HCT116 (cell line): Measurements from ENCODE around the gene GMIP. TPM values are rescaled to one million over a fixed set of nuclear protein-coding genes. Genes with fewer than 3 reads are reported as not detected.

Experiments
- ATAC-seq: fragments of 200-7000 bp; cut with Tn5 transposase; 2 replicates; pipeline ENCODE4 v1.9.1; 2020; ENCODE audit warnings: mild to moderate bottlenecking, moderate library complexity
- BruUV-seq: library from RNA; stranded (reverse); fragments of 400-500 nt; replicated peaks from 2 replicates; lab custom pipeline; 2021; lab: Mats Ljungman, UMichigan
- CTCF ChIA-PET: fragments of 300-600 bp; sonication (Branson Sonifier 250); formaldehyde crosslinking; loops from one replicate; lab custom pipeline; 2021; ENCODE audit warnings: antibody characterized with exemption; lab: Charles Lee
- POLR2A ChIA-PET: fragments of 300-600, 350-600 bp; sonication (Branson Sonifier 250); formaldehyde crosslinking; loops from one replicate; lab custom pipeline; 2021; ENCODE audit warnings: antibody characterized with exemption; lab: Charles Lee
- RAD21 ChIA-PET, 2 experiments: fragments of 300-600 bp; sonication (Branson Sonifier 250); formaldehyde crosslinking; loops; one replicate each; lab custom pipeline; 2023; ENCODE audit warnings: low total read pairs in 2 of 2; ENCODE audit not compliant: uncharacterized antibody in 2 of 2, unreplicated experiment in 2 of 2, low non-redundant PET in 1 of 2; lab: Charles Lee
- DNase-seq: peaks from one replicate; pipeline ENCODE4 v3.0.0-alpha.2; 2010; ENCODE audit warnings: low read depth, low spot score
- H2AFZ ChIP-seq: fragments of 200-600 bp; shearing (Covaris generic), sonication (generic); 2 replicates; pipeline ENCODE4 v1.6.1; 2017; ENCODE audit warnings: low read depth, mixed run types, mixed read lengths, antibody characterized with exemption, low read length; ENCODE audit not compliant: poor library complexity, severe bottlenecking
- H3K27ac ChIP-seq: 2 replicates; pipeline ENCODE4 v1.5.1; 2012; ENCODE audit warnings: low read depth, low read length
- H3K27me3 ChIP-seq: fragments of 200-600 bp; sonication (generic); 2 replicates; pipeline ENCODE4 v1.6.1; 2016; ENCODE audit warnings: mixed run types, low read length, mixed read lengths; ENCODE audit not compliant: insufficient read depth
- H3K36me3 ChIP-seq, 2 experiments: fragments of 200-500 bp in 1 of 2; fragments of 200-600 bp in 1 of 2; sonication (Bioruptor generic) in 1 of 2; sonication (generic) in 1 of 2; 2 replicates each; pipeline versions ENCODE4 v1.5.1 to v1.6.1; 2014 to 2016; ENCODE audit warnings: low read length in 2 of 2, inconsistent platforms in 1 of 2, mixed read lengths in 1 of 2, mixed run types in 1 of 2; ENCODE audit not compliant: insufficient read depth in 2 of 2, control insufficient read depth in 1 of 2
- H3K4me1 ChIP-seq, 2 experiments: fragments of 200-600 bp in 1 of 2; sonication (generic) in 1 of 2; 2 replicates each; pipeline versions ENCODE4 v1.5.1 to v1.6.1; 2012 to 2017; ENCODE audit warnings: low read length in 2 of 2, inconsistent platforms in 1 of 2, mild to moderate bottlenecking in 1 of 2, mixed read lengths in 1 of 2, mixed run types in 1 of 2, moderate library complexity in 1 of 2; ENCODE audit not compliant: insufficient read depth in 2 of 2, control insufficient read depth in 1 of 2
- H3K4me2 ChIP-seq: fragments of 200-600 bp; sonication (generic); 2 replicates; pipeline ENCODE4 v1.6.1; 2017; ENCODE audit warnings: mixed run types, low read length, mixed read lengths
- H3K4me3 ChIP-seq, 2 experiments: fragments of 200-600 bp in 1 of 2; sonication (generic) in 1 of 2; replicated peaks in 1 of 2; 2 replicates each; pipeline ENCODE4 v1.5.1; 2011 to 2016; ENCODE audit warnings: low read length in 2 of 2, control low read depth in 1 of 2, low read depth in 1 of 2, mild to moderate bottlenecking in 1 of 2, mixed read lengths in 1 of 2, mixed run types in 1 of 2
- H3K79me2 ChIP-seq: fragments of 200-600 bp; sonication (generic); 2 replicates; pipeline ENCODE4 v1.6.1; 2017; ENCODE audit warnings: mild to moderate bottlenecking, mixed run types, low read length, moderate library complexity, mixed read lengths; ENCODE audit not compliant: insufficient read depth
- H3K9ac ChIP-seq: fragments of 200-600 bp; sonication (generic); 2 replicates; pipeline ENCODE4 v1.6.1; 2016; ENCODE audit warnings: low read length, mixed read lengths
- H3K9me2 ChIP-seq: fragments of 200-600 bp; sonication (generic), shearing (Covaris generic); 2 replicates; pipeline ENCODE4 v1.6.1; 2017; ENCODE audit warnings: mixed run types, mild to moderate bottlenecking, moderate library complexity; ENCODE audit not compliant: insufficient read depth
- H3K9me3 ChIP-seq, 2 experiments: fragments of 200-500 bp in 1 of 2; fragments of 200-600 bp in 1 of 2; sonication (Bioruptor generic) in 1 of 2; sonication (generic) in 1 of 2; 2 replicates each; pipeline ENCODE4 v1.6.1; 2014 to 2017; ENCODE audit warnings: low read length in 2 of 2, mixed read lengths in 2 of 2, inconsistent platforms in 1 of 2, low read depth in 1 of 2, mild to moderate bottlenecking in 1 of 2, mixed run types in 1 of 2, moderate library complexity in 1 of 2; ENCODE audit not compliant: control insufficient read depth in 1 of 2, insufficient read depth in 1 of 2
- H4K20me1 ChIP-seq: fragments of 200-600 bp; sonication (generic), shearing (Covaris generic); 2 replicates; pipeline ENCODE4 v1.6.1; 2017; ENCODE audit warnings: mixed run types, mild to moderate bottlenecking, moderate library complexity; ENCODE audit not compliant: insufficient read depth
- CBX3 ChIP-seq: IDR thresholded peaks from 2 replicates; pipeline ENCODE4 v1.6.1; 2012; ENCODE audit warnings: low read depth
- CEBPB ChIP-seq: IDR thresholded peaks from 2 replicates; pipeline ENCODE4 v1.6.1; 2012; ENCODE audit warnings: low read depth
- EZH2 ChIP-seq: fragments of 200-600 bp; sonication (generic); IDR thresholded peaks from 2 replicates; pipeline ENCODE4 v1.6.1; 2017; ENCODE audit warnings: antibody characterized with exemption, mixed run types
- EZH2phosphoT487 ChIP-seq: fragments of 200-600 bp; IDR thresholded peaks from 2 replicates; pipeline ENCODE4 v1.6.1; 2018; ENCODE audit warnings: antibody characterized with exemption, borderline replicate concordance
- JUND ChIP-seq: IDR thresholded peaks from 2 replicates; pipeline ENCODE4 v1.6.1; 2012
- POLR2AphosphoS5 ChIP-seq: IDR thresholded peaks from 2 replicates; pipeline ENCODE4 v1.6.1; 2011; ENCODE audit warnings: mild to moderate bottlenecking, low read depth, low read length, moderate library complexity
- SP1 ChIP-seq: IDR thresholded peaks from 2 replicates; pipeline ENCODE4 v1.6.1; 2012; ENCODE audit warnings: low read depth
- TCF7L2 ChIP-seq: IDR thresholded peaks from 2 replicates; pipeline ENCODE4 v1.7.0; 2011; ENCODE audit warnings: borderline replicate concordance, inconsistent platforms; ENCODE audit not compliant: insufficient read depth, insufficient read length; ENCODE audit errors: extremely low read depth
- YY1 ChIP-seq: IDR thresholded peaks from 2 replicates; pipeline ENCODE4 v1.6.1; 2011; ENCODE audit warnings: low read length, low read depth, moderate library complexity, mild to moderate bottlenecking; ENCODE audit not compliant: insufficient replicate concordance; ENCODE audit errors: extremely low read depth
- ZNF274 ChIP-seq: fragments of 200-500 bp; sonication (Bioruptor generic); IDR thresholded peaks from 2 replicates; pipeline ENCODE4 v1.6.1; 2014; ENCODE audit warnings: mild to moderate bottlenecking, low read depth, low read length, inconsistent platforms
- intact Hi-C: fragments of 100-400 bp; cut with micrococcal nuclease; formaldehyde crosslinking; loops from 2 replicates; pipeline ENCODE4 v1.10.0; 2022
- total RNA-seq: library from RNA; stranded (reverse); gene quantifications from one replicate; pipeline ENCODE4 v1.2.1, GENCODE V29; 2021; ENCODE audit not compliant: unreplicated experiment
- TF ChIP-seq, protein P1 (sequence below): IDR thresholded peaks from 2 replicates; pipeline ENCODE4 v1.6.1; 2012
- TF ChIP-seq, protein P2 (sequence below): IDR thresholded peaks from 2 replicates; pipeline ENCODE4 v1.6.1; 2012; ENCODE audit warnings: low read depth
- TF ChIP-seq, protein P3 (sequence below): IDR thresholded peaks from 2 replicates; pipeline ENCODE4 v1.6.1; 2012

GMIP gene
- total RNA-seq, 1 experiment from 2014 or later, result 16.3 TPM

DNA sequence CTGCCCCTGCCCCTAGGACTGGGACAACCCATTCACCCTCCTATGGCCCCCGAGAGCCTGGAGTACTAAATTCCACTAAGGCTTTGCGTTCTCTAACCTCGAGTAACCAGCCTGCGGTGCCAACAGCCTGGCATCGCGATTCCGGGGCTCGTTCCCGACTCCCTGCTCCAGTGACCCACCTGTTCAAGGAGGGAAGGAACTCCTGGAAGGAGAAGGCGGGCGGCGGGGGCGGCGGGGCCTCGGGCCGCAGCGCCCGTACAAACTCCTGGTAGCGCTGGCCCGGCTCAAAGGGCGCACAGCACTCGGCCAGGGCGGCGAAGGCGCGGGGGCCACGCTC is 6.3 kb downstream of the GMIP start:
- POLR2A ChIA-PET, result no interaction called here
- Histone ChIP-seq H3K79me2 (no peaks in the 10 kb centered on the region), H3K36me3 (peaks cover 5 to 12% of the 10 kb centered on the region in 2 experiments; a peak in 3 of 4 replicates), H4K20me1 (no peaks in the 10 kb centered on the region), H3K4me3 (no peak overlapping the region), H3K27me3 (no peaks in the 10 kb centered on the region), H3K9me2 (no peaks in the 10 kb centered on the region), H3K9me3 (no peaks in the 10 kb centered on the region), H2AFZ (no peak overlapping the region), H3K9ac (no peak overlapping the region), H3K4me2 (no peak overlapping the region), H3K27ac (no peak overlapping the region), H3K4me1 (no peaks in the 10 kb centered on the region)
- TF ChIP-seq YY1 (no peak), CBX3 (no peak)
- TF ChIP-seq, protein P1, sequence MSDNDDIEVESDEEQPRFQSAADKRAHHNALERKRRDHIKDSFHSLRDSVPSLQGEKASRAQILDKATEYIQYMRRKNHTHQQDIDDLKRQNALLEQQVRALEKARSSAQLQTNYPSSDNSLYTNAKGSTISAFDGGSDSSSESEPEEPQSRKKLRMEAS, result no peak
- ATAC-seq, result no peak
- no peak for DNase-seq
- intact Hi-C loops, result no loop called here
- RAD21 ChIA-PET, result no interaction called here
- BruUV-seq, result no TSS peak
- CTCF ChIA-PET, result no interaction called here

DNA sequence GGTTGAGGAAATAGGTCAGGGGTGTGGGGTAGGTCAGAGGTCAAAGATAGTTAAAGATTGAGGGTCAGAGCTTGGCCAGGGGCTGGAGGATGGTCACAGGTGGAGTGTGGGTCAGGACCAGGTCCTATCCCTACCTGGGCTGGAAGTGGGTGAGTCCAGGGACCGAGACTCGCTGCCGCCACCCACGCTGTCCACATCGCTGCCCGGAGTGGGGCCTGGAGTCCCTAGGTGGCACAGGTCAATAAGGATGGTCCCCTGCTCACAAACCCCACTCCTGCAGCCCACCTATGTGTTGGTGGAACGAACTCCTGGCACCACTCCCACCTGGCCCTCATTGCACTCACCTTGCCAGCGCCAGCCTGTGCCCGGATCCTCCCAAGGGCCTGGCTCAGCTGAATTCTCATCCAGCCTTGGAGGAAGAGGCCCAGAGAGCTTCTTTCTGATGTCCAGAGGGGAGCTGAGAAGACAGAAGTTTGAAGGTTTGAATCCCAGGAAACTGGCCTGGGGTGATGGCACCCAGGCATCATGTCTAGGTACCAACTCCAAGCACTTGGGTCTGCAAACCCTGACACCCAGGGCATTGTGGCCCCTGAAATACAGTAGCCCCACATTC is 6.8 kb downstream of the GMIP start:
- TF ChIP-seq, protein P2, sequence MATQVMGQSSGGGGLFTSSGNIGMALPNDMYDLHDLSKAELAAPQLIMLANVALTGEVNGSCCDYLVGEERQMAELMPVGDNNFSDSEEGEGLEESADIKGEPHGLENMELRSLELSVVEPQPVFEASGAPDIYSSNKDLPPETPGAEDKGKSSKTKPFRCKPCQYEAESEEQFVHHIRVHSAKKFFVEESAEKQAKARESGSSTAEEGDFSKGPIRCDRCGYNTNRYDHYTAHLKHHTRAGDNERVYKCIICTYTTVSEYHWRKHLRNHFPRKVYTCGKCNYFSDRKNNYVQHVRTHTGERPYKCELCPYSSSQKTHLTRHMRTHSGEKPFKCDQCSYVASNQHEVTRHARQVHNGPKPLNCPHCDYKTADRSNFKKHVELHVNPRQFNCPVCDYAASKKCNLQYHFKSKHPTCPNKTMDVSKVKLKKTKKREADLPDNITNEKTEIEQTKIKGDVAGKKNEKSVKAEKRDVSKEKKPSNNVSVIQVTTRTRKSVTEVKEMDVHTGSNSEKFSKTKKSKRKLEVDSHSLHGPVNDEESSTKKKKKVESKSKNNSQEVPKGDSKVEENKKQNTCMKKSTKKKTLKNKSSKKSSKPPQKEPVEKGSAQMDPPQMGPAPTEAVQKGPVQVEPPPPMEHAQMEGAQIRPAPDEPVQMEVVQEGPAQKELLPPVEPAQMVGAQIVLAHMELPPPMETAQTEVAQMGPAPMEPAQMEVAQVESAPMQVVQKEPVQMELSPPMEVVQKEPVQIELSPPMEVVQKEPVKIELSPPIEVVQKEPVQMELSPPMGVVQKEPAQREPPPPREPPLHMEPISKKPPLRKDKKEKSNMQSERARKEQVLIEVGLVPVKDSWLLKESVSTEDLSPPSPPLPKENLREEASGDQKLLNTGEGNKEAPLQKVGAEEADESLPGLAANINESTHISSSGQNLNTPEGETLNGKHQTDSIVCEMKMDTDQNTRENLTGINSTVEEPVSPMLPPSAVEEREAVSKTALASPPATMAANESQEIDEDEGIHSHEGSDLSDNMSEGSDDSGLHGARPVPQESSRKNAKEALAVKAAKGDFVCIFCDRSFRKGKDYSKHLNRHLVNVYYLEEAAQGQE, result no peak
- TF ChIP-seq, protein P3, sequence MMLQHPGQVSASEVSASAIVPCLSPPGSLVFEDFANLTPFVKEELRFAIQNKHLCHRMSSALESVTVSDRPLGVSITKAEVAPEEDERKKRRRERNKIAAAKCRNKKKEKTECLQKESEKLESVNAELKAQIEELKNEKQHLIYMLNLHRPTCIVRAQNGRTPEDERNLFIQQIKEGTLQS, result no peak
- TF ChIP-seq POLR2AphosphoS5 (no peak), ZNF274 (no peak), SP1 (no peak), CEBPB (no peak), EZH2phosphoT487 (no peak), EZH2 (no peak), JUND (no peak), TCF7L2 (no peak)
- TF ChIP-seq, protein P1, result no peak
- intact Hi-C loops, result no loop called here
- Histone ChIP-seq H3K9me2 (no peaks in the 10 kb centered on the region), H3K4me1 (no peaks in the 10 kb centered on the region), H3K4me3 (no peak overlapping the region), H2AFZ (no peak overlapping the region), H4K20me1 (no peaks in the 10 kb centered on the region), H3K4me2 (no peak overlapping the region), H3K9me3 (no peaks in the 10 kb centered on the region), H3K79me2 (no peaks in the 10 kb centered on the region), H3K27ac (no peak overlapping the region), H3K27me3 (no peaks in the 10 kb centered on the region), H3K9ac (no peak overlapping the region), H3K36me3 (peaks cover 5 to 12% of the 10 kb centered on the region in 2 experiments; a peak in 3 of 4 replicates)
- no TSS peak for BruUV-seq
- ChIA-PET POLR2A (no interaction called here), RAD21 (no interaction called here), CTCF (no interaction called here)
- no peak for DNase-seq
- ATAC-seq, result no peak
